Stimulated activated CD8-positive, alpha-beta memory T cell treated with anti-CD3 and anti-CD28 coated beads, Interleukin-15, amount 100 ng/mL, for 4 hours (primary cell): Measurements from ENCODE around the gene RIMBP2.

ENCODE experiments used
- DNase-seq, 2 donors: peaks; one replicate each; pipeline ENCODE4 v3.0.0-alpha.2; 2020; ENCODE audit warnings: low read depth in 2 of 2

The RIMBP2 gene

GRCh38 chr12:130371296-130371695, 344.8 kb downstream of the RIMBP2 start:
- DNase-seq, result no peak

- no peak for DNase-seq
Observed at GRCh38 chr12:130369816-130370215, 346.3 kb downstream of the RIMBP2 start.

GRCh38 chr12:130367523-130367922, 348.6 kb downstream of the RIMBP2 start:
- DNase-seq, result no peak

GRCh38 chr12:130367003-130367402, 349.1 kb downstream of the RIMBP2 start:
- no peak for DNase-seq

GRCh38 chr12:130366159-130366558, 349.9 kb downstream of the RIMBP2 start:
- no peak for DNase-seq

GRCh38 chr12:130364578-130364977, 351.5 kb downstream of the RIMBP2 start:
- DNase-seq, result no peak

GRCh38 chr12:130362060-130362459, 354.0 kb downstream of the RIMBP2 start:
- DNase-seq, result no peak

- DNase-seq, result no peak
Observed at GRCh38 chr12:130357729-130358330, 358.3 kb downstream of the RIMBP2 start.

- no peak for DNase-seq
Observed at GRCh38 chr12:130357241-130357640, 358.9 kb downstream of the RIMBP2 start.

- no peak for DNase-seq
Observed at GRCh38 chr12:130356222-130356621, 359.9 kb downstream of the RIMBP2 start.

GRCh38 chr12:130354407-130354806, 361.7 kb downstream of the RIMBP2 start:
- no peak for DNase-seq

- DNase-seq, result no peak
Observed at GRCh38 chr12:130353081-130353480, 363.0 kb downstream of the RIMBP2 start.

GRCh38 chr12:130351326-130351725, 364.8 kb downstream of the RIMBP2 start:
- DNase-seq, result no peak

GRCh38 chr12:130350715-130351114, 365.4 kb downstream of the RIMBP2 start:
- DNase-seq, result no peak

- DNase-seq, result no peak
Observed at GRCh38 chr12:130347588-130347987, 368.5 kb downstream of the RIMBP2 start.
